Measurements from ENCODE around the gene HMGCLL1. TPM values are rescaled to one million over a fixed set of nuclear protein-coding genes. Genes with fewer than 3 reads are reported as not detected.
A peak's percentile ranks its signal among the peaks of the same experiment; 100 is the strongest.

Gene HMGCLL1
- total and polyA plus RNA-seq, 7 donors, result 0.23 to 7.5 (median 0.89) TPM; not detected in 1

DNA sequence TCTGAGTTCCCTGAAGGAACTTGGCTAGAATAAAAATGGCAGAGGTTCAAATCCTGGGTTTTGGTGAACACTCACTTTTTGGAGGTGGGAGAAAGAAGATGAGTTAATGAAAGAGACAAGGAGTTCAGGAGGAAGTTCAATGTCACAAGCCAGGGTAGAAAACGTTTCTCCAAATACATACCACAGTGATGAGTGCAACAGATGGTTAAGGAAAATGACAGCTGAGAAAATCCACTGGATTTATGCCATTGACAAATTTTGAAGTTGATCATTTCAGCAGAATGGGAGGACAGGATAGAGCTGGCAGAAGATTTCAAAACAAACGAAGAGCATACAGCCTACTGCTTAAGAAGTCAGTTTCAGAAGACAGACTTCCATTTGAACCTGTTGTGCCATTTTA, 129.0 kb downstream of the HMGCLL1 start:
- no peak overlapping the region for H3K27ac ChIP-seq
- H3K27me3 ChIP-seq, result no peaks in the 10 kb centered on the region
- TF ChIP-seq, protein P1, sequence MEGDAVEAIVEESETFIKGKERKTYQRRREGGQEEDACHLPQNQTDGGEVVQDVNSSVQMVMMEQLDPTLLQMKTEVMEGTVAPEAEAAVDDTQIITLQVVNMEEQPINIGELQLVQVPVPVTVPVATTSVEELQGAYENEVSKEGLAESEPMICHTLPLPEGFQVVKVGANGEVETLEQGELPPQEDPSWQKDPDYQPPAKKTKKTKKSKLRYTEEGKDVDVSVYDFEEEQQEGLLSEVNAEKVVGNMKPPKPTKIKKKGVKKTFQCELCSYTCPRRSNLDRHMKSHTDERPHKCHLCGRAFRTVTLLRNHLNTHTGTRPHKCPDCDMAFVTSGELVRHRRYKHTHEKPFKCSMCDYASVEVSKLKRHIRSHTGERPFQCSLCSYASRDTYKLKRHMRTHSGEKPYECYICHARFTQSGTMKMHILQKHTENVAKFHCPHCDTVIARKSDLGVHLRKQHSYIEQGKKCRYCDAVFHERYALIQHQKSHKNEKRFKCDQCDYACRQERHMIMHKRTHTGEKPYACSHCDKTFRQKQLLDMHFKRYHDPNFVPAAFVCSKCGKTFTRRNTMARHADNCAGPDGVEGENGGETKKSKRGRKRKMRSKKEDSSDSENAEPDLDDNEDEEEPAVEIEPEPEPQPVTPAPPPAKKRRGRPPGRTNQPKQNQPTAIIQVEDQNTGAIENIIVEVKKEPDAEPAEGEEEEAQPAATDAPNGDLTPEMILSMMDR (IDR thresholded peaks at IDR 0.05), result no peak
- TF ChIP-seq EP300 (IDR thresholded peaks at IDR 0.05) (no peak), POLR2A (IDR thresholded peaks at IDR 0.05) (no peak)
- H3K9me3 ChIP-seq, result no peaks in the 10 kb centered on the region
- intact Hi-C loops (cut with DNase I), result no loop called here
- no peaks in the 10 kb centered on the region for H3K4me1 ChIP-seq
- H3K36me3 ChIP-seq, result no peaks in the 10 kb centered on the region
- whole genome bisulfite sequencing, 2 donors, result 30 to 40% methylated on average over 2 of the region's 2 CpGs
- no peak overlapping the region for H3K4me3 ChIP-seq
- no peak for DNase-seq

DNA sequence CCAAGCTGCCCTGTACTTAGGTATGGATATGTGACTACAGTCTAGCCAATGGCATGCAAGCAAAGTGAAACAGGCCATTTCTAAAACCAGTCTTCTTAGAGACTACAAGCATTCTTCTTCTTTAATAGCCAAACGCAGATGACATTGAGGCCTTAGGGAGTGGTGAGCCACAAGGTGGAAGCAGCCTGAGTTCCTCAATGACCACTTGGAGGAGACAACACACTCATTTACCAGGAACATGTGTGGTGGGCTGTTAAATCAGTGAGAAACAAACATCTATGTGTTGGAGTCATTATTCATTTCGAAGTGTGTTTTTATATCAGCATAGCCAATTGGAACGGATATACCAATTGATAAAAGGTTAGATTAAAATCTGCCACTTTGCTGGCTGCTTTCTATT, 129.8 kb downstream of the HMGCLL1 start:
- Histone ChIP-seq H3K27me3 (no peaks in the 10 kb centered on the region), H3K9me3 (no peaks in the 10 kb centered on the region), H3K27ac (no peak overlapping the region), H3K4me1 (no peaks in the 10 kb centered on the region), H3K4me3 (no peak overlapping the region), H3K36me3 (no peaks in the 10 kb centered on the region)
- TF ChIP-seq POLR2AphosphoS5 (IDR thresholded peaks at IDR 0.05) (no peak), POLR2A (IDR thresholded peaks at IDR 0.05) (no peak), EP300 (IDR thresholded peaks at IDR 0.05) (no peak)
- TF ChIP-seq, protein P1 (IDR thresholded peaks at IDR 0.05), result no peak
- no peak for DNase-seq
- WGBS, 2 donors, result 72% methylated on average over 3 of the region's 3 CpGs
- intact Hi-C loops (cut with DNase I), result loop anchor here (5.0 kb wide), 1 partner anchor 438 kb away; no protein-coding TSS in a partner anchor

DNA sequence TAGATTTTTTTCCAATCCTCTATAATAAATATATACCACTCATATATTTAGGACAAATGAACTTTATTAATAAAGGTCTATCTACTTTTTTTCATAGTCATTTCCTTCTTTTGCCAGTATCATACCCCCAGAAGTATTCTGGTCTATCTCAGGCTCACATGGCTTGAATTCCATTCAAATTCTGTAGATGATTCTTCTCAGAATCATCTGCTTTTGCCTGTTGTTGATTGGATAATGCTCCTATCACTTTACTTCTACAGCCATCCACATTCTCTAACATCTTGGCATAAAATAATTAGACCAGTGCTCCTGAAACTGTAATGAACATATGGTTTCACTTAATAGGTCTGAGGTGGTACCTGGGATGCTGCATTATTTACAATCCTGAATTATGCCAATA, 130.5 kb downstream of the HMGCLL1 start:
- no peak overlapping the region for H3K4me3 ChIP-seq
- no peaks in the 10 kb centered on the region for H3K36me3 ChIP-seq
- no peaks in the 10 kb centered on the region for H3K9me3 ChIP-seq
- H3K4me1 ChIP-seq, result no peaks in the 10 kb centered on the region
- H3K27ac ChIP-seq, result no peak overlapping the region
- no peak for TF ChIP-seq POLR2A (IDR thresholded peaks at IDR 0.05)
- TF ChIP-seq EP300 (IDR thresholded peaks at IDR 0.05), result no peak
- TF ChIP-seq POLR2AphosphoS5 (IDR thresholded peaks at IDR 0.05), result no peak
- TF ChIP-seq, protein P1 (IDR thresholded peaks at IDR 0.05), result no peak
- no peak for DNase-seq
- intact Hi-C loops (cut with DNase I), result loop anchor here (5.0 kb wide), 1 partner anchor 439 kb away; no protein-coding TSS in a partner anchor
- H3K27me3 ChIP-seq, result no peaks in the 10 kb centered on the region

DNA sequence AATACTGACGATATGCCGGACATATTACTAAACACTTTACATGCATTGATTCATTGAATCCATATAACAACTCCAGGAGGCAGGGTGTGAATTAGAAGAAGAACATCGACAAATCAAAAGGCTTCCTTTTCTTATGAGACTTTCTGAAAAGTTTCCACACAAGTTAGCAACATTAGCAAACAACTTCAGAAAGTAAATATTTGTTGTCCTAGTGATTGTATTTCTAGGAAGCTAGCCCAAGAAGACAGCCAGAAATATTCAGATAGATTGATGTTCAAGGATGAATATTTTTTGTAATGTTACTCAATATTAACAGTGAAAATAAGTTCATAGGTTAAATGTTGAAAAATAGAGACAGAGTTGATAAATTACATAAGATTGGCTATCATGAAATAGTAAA, 131.1 kb downstream of the HMGCLL1 start:
- no peaks in the 10 kb centered on the region for H3K36me3 ChIP-seq
- intact Hi-C loops (cut with DNase I), result loop anchor here (5.0 kb wide), 1 partner anchor 439 kb away; no protein-coding TSS in a partner anchor
- no peak overlapping the region for H3K27ac ChIP-seq
- H3K4me3 ChIP-seq, result no peak overlapping the region
- TF ChIP-seq POLR2A (IDR thresholded peaks at IDR 0.05) (no peak), EP300 (IDR thresholded peaks at IDR 0.05) (no peak), POLR2AphosphoS5 (IDR thresholded peaks at IDR 0.05) (no peak)
- TF ChIP-seq, protein P1 (IDR thresholded peaks at IDR 0.05), result no peak
- DNase-seq, result no peak
- WGBS, 2 donors, result 67 to 84% methylated on average over 3 of the region's 3 CpGs
- no peaks in the 10 kb centered on the region for H3K27me3 ChIP-seq
- no peaks in the 10 kb centered on the region for H3K4me1 ChIP-seq
- H3K9me3 ChIP-seq, result no peaks in the 10 kb centered on the region

DNA sequence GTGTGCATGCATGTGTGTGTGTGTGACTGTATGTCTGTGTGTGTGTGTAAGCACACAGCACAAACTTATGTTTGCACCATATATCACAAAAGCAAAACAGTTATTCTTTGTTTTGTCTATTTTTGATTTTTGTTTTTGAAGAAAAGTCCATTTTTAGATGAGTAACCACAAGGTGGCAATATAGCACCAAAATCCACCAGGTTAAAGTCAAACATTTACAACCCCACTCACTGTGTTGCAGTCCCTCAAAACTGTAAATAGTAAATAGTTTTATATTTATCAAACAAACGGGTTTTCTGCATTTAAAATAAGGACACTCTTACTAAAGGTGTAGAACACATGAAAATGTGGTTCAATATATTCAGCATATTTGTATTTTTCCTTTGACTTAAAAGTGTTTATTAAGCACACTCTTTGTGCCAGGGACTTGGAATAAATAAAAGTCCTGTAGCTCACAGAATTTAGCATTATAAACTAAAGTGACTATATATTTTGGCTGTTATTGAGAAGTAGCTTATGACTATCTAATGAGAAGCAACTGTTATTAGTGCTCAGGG, 133.3 kb downstream of the HMGCLL1 start:
- Histone ChIP-seq H3K27ac (no peak overlapping the region), H3K27me3 (no peaks in the 10 kb centered on the region), H3K36me3 (no peaks in the 10 kb centered on the region), H3K4me3 (no peak overlapping the region), H3K9me3 (no peaks in the 10 kb centered on the region), H3K4me1 (no peaks in the 10 kb centered on the region)
- no peak for DNase-seq
- no peak for TF ChIP-seq POLR2AphosphoS5 (IDR thresholded peaks at IDR 0.05)
- TF ChIP-seq, protein P1 (IDR thresholded peaks at IDR 0.05), result peak; percentile 16 to 56 (median 42)
- intact Hi-C loops (cut with DNase I), result loop anchor here (1.0 to 5.0 kb wide), 2 partner anchors 442 to 508 kb away; no protein-coding TSS in a partner anchor
- 0 to 1% methylated on average over 1 of the region's 1 CpG for WGBS, 2 donors
